IgD-negative memory B cell (primary cell): Measurements from ENCODE around the gene BMP2K. TPM values are rescaled to one million over a fixed set of nuclear protein-coding genes. Genes with fewer than 3 reads are reported as not detected.
A peak's percentile ranks its signal among the peaks of the same experiment; 100 is the strongest.
"Not testable (repeated sequence)": the region's sequence is repeated elsewhere in the genome, so short reads cannot be mapped to it uniquely, and the experiment has no call there.

Experiments used
- H3K27ac Mint-ChIP-seq, 3 donors: one replicate each; pipeline ENCODE4 v1.8.0; 2020 to 2022; ENCODE audit warnings: mild to moderate bottlenecking in 3 of 3, mixed read lengths in 3 of 3, moderate library complexity in 1 of 3
- H3K27me3 Mint-ChIP-seq: one replicate; pipeline ENCODE4 v1.8.0; 2021; ENCODE audit warnings: mixed read lengths
- H3K36me3 Mint-ChIP-seq: one replicate; pipeline ENCODE4 v1.8.0; 2020; ENCODE audit warnings: mild to moderate bottlenecking, mixed read lengths
- H3K4me1 Mint-ChIP-seq, 3 donors: one replicate each; pipeline ENCODE4 v1.8.0; 2020 to 2022; ENCODE audit warnings: mixed read lengths in 3 of 3, mild to moderate bottlenecking in 1 of 3
- H3K4me3 Mint-ChIP-seq, 4 donors: one replicate each; pipeline ENCODE4 v1.8.0; 2020 to 2022; ENCODE audit warnings: mild to moderate bottlenecking in 4 of 4, mixed read lengths in 4 of 4, moderate library complexity in 3 of 4
- H3K9me3 Mint-ChIP-seq, 3 donors: one replicate each; pipeline ENCODE4 v1.8.0; 2020 to 2021; ENCODE audit warnings: mixed read lengths in 3 of 3, mild to moderate bottlenecking in 1 of 3
- polyA plus RNA-seq: library from polyadenylated mRNA; unstranded; fragments of 300-500 nt; fragmentation: Illumina TruSeq; gene quantifications from one replicate; pipeline ENCODE4 v1.2.3, GENCODE V29; 2021

BMP2K gene
- polyA plus RNA-seq, 1 donor from 2014 or later, result 24.1 TPM

DNA sequence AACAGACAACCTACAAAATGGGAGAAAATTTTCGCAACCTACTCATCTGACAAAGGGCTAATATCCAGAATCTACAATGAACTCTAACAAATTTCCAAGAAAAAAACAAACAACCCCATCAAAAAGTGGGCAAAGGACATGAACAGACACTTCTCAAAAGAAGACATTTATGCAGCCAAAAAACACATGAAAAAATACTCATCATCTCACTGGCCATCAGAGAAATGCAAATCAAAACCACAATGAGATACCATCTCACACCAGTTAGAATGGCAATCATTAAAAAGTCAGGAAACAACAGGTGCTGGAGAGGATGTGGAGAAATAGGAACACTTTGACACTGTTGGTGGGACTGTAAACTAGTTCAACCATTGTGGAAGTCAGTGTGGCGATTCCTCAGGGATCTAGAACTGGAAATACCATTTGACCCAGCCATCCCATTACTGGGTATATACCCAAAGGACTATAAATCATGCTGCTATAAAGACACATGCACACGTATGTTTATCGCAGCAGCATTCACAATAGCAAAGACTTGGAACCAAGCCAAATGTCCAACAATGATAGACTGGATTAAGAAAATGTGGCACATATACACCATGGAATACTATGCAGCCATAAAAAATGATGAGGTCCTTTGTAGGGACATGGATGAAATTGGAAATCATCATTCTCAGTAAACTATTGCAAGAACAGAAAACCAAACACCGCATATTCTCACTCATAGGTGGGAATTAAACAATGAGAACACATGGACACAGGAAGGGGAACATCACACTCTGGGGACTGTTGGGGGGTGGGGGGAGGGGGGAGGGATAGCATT is 19.7 kb downstream of the BMP2K start:
- not testable (repeated sequence) for H3K9me3 Mint-ChIP-seq, H3K4me3 Mint-ChIP-seq, H3K36me3 Mint-ChIP-seq, H3K27me3 Mint-ChIP-seq
- H3K4me1 Mint-ChIP-seq, result peaks cover 33 to 72% (median 61%) of the 10 kb centered on the region in 3 donors
- H3K27ac Mint-ChIP-seq, result peak overlapping the region in 1 of 3 donors; percentile 31

DNA sequence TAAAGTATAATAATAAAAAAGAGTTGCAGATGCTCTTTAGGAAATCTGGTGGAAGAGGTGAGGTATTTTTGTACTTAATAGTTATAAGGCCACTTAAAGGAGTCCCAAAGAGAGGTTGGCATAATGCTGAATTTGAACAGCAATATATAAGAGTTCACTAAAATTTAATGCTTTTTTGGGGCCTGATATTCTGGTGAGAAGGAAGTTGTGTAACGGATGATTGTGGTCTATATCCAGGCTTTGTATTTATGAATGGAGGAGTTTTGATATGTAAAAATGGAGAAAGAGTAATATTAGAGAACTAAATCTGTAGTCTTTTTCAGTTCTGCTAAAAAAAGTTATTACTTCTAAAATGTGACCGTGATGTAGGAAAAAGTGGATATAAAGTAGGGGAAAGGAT is 20.4 kb downstream of the BMP2K start:
- H3K4me3 Mint-ChIP-seq, result peak overlapping the region in 1 of 4 donors; percentile 24
- peaks cover 0 to 4% (median 2%) of the 10 kb centered on the region in 3 donors for H3K9me3 Mint-ChIP-seq
- H3K4me1 Mint-ChIP-seq, result peaks cover 39 to 72% (median 61%) of the 10 kb centered on the region in 3 donors

DNA sequence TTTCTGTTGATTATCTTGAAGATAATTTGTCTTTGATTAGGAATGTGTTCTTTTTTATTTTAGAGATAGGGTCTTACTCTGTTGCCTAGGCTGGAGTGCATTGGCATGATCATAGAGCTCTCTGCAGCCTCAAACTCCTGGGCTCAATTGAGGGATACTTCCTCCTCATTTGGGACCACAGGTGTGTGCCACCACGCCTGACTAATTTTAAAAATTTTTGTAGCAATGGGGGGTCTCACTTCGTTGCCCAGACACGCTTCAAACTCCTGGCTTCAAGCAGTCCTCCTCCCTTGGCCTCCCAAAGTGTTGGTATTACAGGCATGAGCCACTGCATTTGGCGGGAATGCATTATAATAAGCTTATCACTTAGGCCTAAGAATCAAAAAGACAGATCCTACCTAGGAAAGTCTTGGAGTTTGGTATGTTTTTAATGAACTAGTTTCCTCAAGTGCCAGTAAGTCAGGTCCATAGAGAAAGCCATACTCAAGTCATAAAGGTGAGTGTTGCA is 21.7 kb downstream of the BMP2K start:
- Mint-ChIP-seq H3K27ac (peak overlapping the region in 2 of 3 donors; percentile 39 to 40), H3K36me3 (peaks cover 8% of the 10 kb centered on the region), H3K9me3 (peaks cover 0 to 4% (median 2%) of the 10 kb centered on the region in 3 donors), H3K27me3 (no peaks in the 10 kb centered on the region), H3K4me3 (peak overlapping the region in 2 of 4 donors; percentile 25 to 39), H3K4me1 (peaks cover 45 to 69% (median 58%) of the 10 kb centered on the region in 3 donors)

More for the DNA sequence above, 20.4 kb downstream of the BMP2K start:
- Mint-ChIP-seq H3K27me3 (no peaks in the 10 kb centered on the region), H3K27ac (peak overlapping the region; percentile 11 to 82 (median 12)), H3K36me3 (peaks cover 8% of the 10 kb centered on the region)

DNA sequence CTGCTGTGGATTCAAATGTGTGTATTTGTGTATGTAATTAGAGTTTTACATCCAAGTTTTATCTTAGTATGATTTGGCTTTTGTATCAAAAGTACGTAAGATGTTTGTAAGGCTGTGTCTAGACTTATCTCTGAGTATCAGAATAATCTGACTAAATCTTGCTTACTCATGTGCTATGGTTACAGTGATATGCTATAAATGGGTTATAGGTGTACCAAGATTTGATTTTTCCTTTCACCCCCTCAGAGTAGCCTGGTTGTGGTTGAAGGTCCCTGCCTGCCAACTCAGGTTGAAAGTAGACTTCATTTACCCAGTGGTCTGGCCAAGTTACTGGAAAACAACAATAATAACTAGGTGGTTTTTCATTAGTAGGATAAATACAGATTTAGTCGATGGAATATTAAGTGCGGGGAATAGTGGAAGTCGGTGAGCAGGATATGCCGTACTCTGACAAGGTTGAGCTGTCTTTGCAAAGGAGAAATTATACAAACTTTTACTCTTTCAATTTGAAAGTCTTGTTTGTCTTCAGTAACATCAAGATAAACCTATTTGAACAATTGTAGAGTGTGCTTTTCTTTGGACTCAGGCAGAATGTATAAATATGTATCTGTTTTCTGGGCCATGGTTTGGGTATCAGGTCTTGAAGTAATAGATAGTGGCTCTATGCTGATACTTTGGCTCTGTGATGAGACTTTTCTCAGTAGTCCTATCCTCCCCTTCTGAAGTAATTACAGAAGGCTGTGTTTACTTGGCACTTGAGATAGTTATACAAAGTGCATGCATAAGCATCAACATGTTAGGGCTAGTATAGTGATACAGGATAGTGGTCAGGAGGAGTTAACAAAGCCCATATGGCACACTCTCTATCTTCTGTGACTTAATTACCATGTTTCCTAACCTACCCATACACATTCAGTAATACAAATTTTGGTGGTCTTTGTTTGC is 23.7 kb downstream of the BMP2K start:
- H3K36me3 Mint-ChIP-seq, result peaks cover 10% of the 10 kb centered on the region
- H3K27ac Mint-ChIP-seq, result peak overlapping the region in 2 of 3 donors; percentile 11 to 78
- peak overlapping the region in 3 of 4 donors; percentile 1 to 89 (median 11) for H3K4me3 Mint-ChIP-seq
- H3K4me1 Mint-ChIP-seq, result peaks cover 55 to 71% (median 62%) of the 10 kb centered on the region in 3 donors
- H3K9me3 Mint-ChIP-seq, result peaks cover 0 to 5% (median 2%) of the 10 kb centered on the region in 3 donors
- no peaks in the 10 kb centered on the region for H3K27me3 Mint-ChIP-seq

DNA sequence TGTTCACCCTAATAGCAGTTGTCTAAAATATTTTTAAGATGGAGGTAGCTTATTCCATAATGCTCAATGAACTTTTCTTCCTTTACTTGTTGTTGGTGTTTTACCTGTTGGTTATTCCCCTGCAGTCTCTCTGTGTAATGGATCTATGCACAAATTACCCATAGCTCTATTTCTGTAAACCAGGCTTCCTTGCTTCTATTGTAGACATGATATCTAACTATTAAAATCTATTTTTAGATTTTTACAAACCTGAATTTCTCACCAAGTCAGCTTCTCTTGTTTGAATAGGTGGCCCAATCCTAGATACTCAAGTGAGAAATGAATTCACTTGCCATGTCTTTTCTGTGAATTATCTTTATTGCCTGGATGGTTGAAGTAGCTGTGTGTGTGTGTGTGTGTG is 24.8 kb downstream of the BMP2K start:
- peaks cover 9% of the 10 kb centered on the region for H3K36me3 Mint-ChIP-seq
- peak overlapping the region in 1 of 4 donors; percentile 14 for H3K4me3 Mint-ChIP-seq
- H3K9me3 Mint-ChIP-seq, result peaks cover 0 to 6% (median 0%) of the 10 kb centered on the region in 3 donors
- no peaks in the 10 kb centered on the region for H3K27me3 Mint-ChIP-seq
- peaks cover 59 to 66% (median 63%) of the 10 kb centered on the region in 3 donors for H3K4me1 Mint-ChIP-seq
- H3K27ac Mint-ChIP-seq, result peak overlapping the region in 2 of 3 donors; percentile 32 to 76

DNA sequence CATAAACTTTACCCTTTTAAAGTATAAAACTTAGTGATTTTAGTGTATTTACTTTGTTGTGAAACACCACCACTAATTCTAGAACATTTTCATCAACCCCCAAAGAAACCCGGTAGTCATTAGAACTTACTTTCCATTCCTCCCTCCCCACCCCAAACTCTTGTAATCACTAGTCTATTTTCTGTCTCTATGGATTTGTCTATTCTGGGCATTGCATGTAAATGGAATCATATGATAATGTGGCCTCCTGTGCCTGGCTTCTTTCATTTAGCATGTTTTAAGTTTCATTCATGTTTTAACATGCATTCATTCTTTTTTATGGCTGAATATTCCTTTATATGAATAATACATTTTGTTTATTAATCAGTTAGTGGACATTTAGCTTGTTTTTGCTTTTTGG is 27.8 kb downstream of the BMP2K start:
- Mint-ChIP-seq H3K4me1 (peaks cover 52 to 56% (median 53%) of the 10 kb centered on the region in 3 donors), H3K36me3 (peaks cover 22% of the 10 kb centered on the region), H3K4me3 (peak overlapping the region in 1 of 4 donors; percentile 33), H3K27ac (peak overlapping the region in 1 of 3 donors; percentile 83), H3K9me3 (peaks cover 4 to 9% (median 7%) of the 10 kb centered on the region in 3 donors), H3K27me3 (no peaks in the 10 kb centered on the region)

DNA sequence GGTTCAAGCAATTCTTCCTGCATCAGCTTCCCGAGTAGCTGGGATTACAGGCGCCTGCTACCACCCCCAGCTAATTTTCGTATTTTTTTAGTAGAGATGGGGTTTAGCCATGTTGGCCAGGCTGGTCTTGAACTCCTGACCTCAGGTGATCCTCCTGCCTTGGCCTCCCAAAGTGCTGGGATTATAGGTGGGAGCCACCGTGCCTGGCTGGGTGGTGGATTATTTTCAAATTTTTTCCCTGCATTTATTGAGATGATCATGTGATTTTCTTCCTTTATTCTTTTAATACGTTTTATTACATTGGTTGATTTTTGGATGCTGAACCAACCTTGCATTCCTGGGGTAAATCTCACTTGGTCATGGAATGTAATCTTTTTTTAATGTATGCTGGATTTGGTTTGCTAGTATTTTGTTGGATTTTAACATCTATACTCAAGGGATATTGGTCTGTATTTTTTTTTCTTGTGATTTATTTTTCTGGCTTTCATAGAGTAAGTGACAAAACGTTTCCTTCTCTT is 30.9 kb downstream of the BMP2K start:
- Mint-ChIP-seq H3K27me3 (no peaks in the 10 kb centered on the region), H3K4me1 (peaks cover 48 to 56% (median 54%) of the 10 kb centered on the region in 3 donors), H3K36me3 (peaks cover 24% of the 10 kb centered on the region), H3K27ac (peak overlapping the region in 1 of 3 donors; percentile 39), H3K4me3 (peak overlapping the region in 1 of 4 donors; percentile 68), H3K9me3 (peaks cover 4 to 9% (median 7%) of the 10 kb centered on the region in 3 donors)

DNA sequence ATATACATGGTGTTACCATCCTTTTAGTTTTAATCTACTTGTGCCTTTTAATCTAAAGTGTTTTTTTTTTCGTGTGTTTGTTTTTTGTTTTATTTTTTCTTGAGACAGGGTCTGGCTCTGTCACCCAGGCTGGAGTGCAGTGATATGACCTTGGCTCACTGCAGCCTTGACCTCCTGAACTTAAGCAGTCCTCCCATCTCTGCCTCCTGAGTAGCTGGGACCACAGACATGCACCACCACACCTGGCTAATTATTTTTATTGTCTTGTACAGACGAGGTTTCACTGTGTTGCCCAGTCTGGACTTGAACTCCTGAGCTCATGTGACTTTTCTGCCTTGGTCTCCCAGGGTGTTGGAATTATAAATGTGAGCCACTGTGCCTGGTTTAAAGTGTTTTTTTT is 33.1 kb downstream of the BMP2K start:
- Mint-ChIP-seq H3K27me3 (no peaks in the 10 kb centered on the region), H3K36me3 (peaks cover 33% of the 10 kb centered on the region), H3K4me3 (peak overlapping the region in 2 of 4 donors; percentile 45 to 72), H3K9me3 (peaks cover 4 to 18% (median 9%) of the 10 kb centered on the region in 3 donors), H3K27ac (peak overlapping the region in 2 of 3 donors; percentile 4 to 59), H3K4me1 (peaks cover 52 to 62% (median 60%) of the 10 kb centered on the region in 3 donors)

DNA sequence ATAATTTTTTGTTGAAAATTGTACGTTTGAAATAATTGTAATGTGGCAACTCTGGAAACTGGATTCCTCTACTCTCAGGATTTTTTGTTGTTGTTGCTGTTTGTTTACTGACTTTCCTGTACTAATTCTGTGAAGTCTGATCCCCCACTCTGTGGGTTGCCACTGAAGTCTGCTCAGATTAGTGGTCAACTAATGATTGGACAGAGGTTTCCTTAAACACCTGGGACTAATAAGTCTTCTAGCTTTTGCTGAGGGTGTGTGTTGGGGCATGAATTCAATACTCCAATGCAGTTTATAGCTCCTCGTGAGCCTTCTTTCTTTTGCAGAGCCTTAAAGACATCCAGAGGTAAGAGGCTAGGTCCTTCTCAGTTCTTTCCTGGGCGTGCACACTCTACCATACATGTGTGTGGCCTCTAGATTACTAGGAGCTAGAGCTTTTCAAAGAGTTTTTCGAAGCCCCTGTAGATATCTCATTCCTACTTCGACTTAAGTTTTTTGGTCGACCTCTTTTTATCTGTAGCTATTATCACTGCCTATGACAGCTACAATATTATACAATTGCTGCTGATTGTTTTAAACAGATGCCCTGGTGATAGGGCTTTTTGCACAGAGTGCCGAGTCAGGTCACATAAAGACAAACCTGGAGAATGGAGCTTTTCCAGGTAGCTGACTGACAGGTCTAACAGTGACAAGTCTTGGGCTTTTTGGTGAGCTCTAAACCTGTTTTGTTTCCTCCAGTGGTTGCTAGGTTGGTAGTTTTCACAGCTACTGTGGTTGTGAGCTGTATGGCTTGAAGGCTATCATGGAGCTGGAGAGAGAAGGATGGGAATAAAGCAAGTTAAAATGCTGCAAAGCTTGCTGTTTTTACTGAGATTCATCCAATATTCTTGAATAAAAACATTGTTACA is 34.0 kb downstream of the BMP2K start:
- Mint-ChIP-seq H3K9me3 (peaks cover 6 to 15% (median 10%) of the 10 kb centered on the region in 3 donors), H3K4me3 (peak overlapping the region in 2 of 4 donors; percentile 56 to 72), H3K4me1 (peaks cover 48 to 59% (median 57%) of the 10 kb centered on the region in 3 donors), H3K27me3 (no peaks in the 10 kb centered on the region), H3K36me3 (peaks cover 27% of the 10 kb centered on the region), H3K27ac (peak overlapping the region in 2 of 3 donors; percentile 41 to 60)

DNA sequence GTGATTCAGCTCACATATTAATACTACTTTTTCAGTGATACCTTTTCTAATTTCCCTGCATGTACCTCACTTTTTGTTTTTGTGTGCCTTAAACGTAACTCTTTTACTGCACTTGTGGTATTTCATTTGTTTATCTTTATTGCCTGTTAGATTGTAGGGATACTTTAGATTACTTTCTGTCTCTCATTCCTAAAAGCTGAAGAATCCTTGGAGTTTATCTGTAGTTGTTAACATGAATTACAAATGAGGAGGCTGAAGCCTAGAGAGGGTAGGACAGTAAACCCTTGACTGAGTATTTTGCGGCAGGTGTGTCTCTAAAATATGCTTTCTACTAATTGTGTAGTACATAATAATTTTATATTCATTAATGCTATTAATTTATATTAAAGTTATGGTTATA is 34.9 kb downstream of the BMP2K start:
- Mint-ChIP-seq H3K27me3 (no peaks in the 10 kb centered on the region), H3K4me1 (peaks cover 49 to 62% (median 58%) of the 10 kb centered on the region in 3 donors), H3K36me3 (peaks cover 24% of the 10 kb centered on the region), H3K4me3 (peak overlapping the region in 1 of 4 donors; percentile 6), H3K9me3 (peaks cover 6 to 14% (median 10%) of the 10 kb centered on the region in 3 donors), H3K27ac (no peak overlapping the region)

DNA sequence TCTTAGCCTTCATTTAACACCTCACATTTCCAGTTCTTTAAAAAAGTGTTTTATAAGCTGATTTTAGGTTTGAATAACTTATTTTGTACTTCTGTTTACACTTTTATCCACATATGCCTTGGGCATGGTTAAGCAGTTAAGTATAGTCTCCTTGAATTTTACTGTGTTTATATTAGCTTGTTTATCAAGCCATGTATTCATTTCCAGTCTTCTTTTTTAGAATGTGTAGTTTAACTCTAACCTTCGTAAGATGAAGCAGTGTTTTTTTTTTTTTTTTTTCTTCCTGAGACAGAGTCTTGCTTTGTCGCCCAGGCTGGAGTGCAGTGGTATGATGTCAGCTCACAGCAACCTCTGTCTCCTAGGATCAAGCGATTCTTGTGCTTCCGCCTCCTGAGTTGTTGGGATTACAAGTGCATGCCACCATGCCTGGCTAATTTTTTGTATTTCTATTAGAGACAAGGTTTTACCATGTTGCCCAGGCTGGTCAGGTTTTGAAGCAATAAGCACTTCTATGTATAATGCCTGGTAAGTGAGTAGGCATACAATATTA is 42.5 kb downstream of the BMP2K start:
- Mint-ChIP-seq H3K4me1 (peaks cover 42 to 57% (median 57%) of the 10 kb centered on the region in 3 donors), H3K27me3 (no peaks in the 10 kb centered on the region), H3K4me3 (no peak overlapping the region), H3K36me3 (peaks cover 16% of the 10 kb centered on the region), H3K27ac (peak overlapping the region in 2 of 3 donors; percentile 54 to 78), H3K9me3 (peaks cover 2 to 9% (median 4%) of the 10 kb centered on the region in 3 donors)

DNA sequence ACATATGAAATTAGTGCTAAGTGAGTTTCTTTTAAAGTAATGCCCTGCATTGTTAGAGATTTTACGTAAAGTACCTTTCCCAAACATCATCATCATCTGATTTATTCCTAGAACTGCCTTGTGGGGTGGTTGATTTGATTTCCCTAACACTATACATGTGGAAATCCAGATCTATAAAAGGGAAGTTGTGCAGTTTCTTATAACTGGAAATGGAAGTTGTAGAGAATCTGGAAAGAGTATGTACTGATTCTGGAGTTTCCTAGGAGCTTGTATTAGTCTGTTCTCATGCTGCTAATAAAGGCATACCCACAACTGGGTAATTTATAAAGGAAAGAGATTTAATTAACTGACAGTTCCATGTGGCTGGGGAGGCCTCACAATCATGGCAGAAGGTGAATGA is 47.9 kb downstream of the BMP2K start:
- Mint-ChIP-seq H3K27ac (peak overlapping the region in 1 of 3 donors; percentile 18), H3K9me3 (no peaks in the 10 kb centered on the region), H3K36me3 (no peaks in the 10 kb centered on the region), H3K4me1 (peaks cover 18 to 46% (median 43%) of the 10 kb centered on the region in 3 donors), H3K27me3 (no peaks in the 10 kb centered on the region), H3K4me3 (no peak overlapping the region)

DNA sequence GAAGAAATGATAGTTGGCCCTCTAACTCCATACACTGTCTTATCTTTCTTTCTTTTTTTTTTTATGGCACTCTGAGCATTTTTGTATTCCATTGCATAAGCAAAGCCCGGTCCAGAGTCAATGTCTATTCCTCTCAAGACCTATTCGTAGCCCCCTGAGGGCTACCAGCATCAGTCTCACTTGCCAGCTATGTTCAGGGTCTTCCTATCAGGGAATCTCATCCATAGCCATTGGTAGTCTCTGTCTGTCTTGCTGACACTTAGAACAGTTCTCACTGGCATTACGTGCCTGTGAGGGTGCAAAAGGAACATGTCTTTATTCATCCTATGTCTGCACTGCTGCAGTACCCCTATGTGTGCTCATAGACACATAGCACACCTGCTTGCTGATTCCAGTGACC is 51.0 kb downstream of the BMP2K start:
- H3K9me3 Mint-ChIP-seq, result no peaks in the 10 kb centered on the region
- peaks cover 2% of the 10 kb centered on the region for H3K36me3 Mint-ChIP-seq
- H3K4me1 Mint-ChIP-seq, result peaks cover 8 to 33% (median 31%) of the 10 kb centered on the region in 3 donors
- H3K27ac Mint-ChIP-seq, result peak overlapping the region in 2 of 3 donors; percentile 6 to 51
- H3K4me3 Mint-ChIP-seq, result no peak overlapping the region
- H3K27me3 Mint-ChIP-seq, result no peaks in the 10 kb centered on the region
